ENCODE results near the gene YTHDF2.
"Not testable (repeated sequence)": the region's sequence is repeated elsewhere in the genome, so short reads cannot be mapped to it uniquely, and the experiment has no call there.

The YTHDF2 gene

DNA sequence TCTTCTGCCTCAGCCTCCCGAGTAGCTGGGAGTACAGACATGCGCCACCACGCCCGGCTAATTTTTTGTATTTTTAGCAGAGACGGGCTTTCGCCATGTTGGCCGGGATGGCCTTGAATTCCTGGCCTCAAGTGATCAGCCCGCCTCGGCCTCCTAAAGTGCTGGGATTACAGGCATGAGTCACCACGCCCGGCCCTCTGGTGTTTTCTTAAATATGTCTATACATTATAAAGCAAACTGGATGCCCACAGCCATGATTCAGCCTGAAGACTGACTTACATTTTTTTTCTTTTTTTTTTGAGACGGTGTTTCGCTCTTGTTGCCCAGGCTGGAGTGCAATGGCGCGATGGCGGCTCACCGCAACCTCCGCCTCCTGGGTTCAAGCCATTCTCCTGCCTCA is 14.8 kb upstream of the YTHDF2 start:
- WGBS: 88% methylated on average over 18 of the region's 18 CpGs
- not testable (repeated sequence) for H3K36me3 ChIP-seq (ENCODE audit: control insufficient read depth in 1 of 2, insufficient read depth in 2 of 2, low read depth in 1 of 2, low read length in 2 of 2); H3K9ac ChIP-seq (ENCODE audit: low read length); H3K4ac ChIP-seq (ENCODE audit: low read depth in 1 of 2, low read length in 2 of 2); H2BK5ac ChIP-seq (ENCODE audit: low read depth, low read length, poor library complexity, severe bottlenecking); H3K23ac ChIP-seq (ENCODE audit: low read length in 2 of 2); DNase-seq; H3K4me2 ChIP-seq (ENCODE audit: low read length, poor library complexity, severe bottlenecking); H2AK5ac ChIP-seq (ENCODE audit: low read length, severe bottlenecking); H2BK12ac ChIP-seq (ENCODE audit: low read length in 2 of 2); H2AFZ ChIP-seq (ENCODE audit: low read depth, low read length); H3K14ac ChIP-seq (ENCODE audit: low read length in 2 of 2); H3K18ac ChIP-seq (ENCODE audit: low read depth in 1 of 2, low read length in 2 of 2); H4K8ac ChIP-seq (ENCODE audit: low read length); H3K79me1 ChIP-seq (replicated peaks; ENCODE audit: low read length, poor library complexity, severe bottlenecking); H3K4me3 ChIP-seq (ENCODE audit: insufficient read depth in 1 of 2, low read depth in 1 of 2, low read length in 2 of 2); H3K4me1 ChIP-seq (ENCODE audit: control insufficient read depth, insufficient read depth, low read depth, low read length); H2BK15ac ChIP-seq (ENCODE audit: low read depth, poor library complexity, severe bottlenecking); H3K27ac ChIP-seq (ENCODE audit: low read length, poor library complexity, severe bottlenecking); H4K91ac ChIP-seq (ENCODE audit: low read length); H2BK120ac ChIP-seq (ENCODE audit: low read depth, low read length); H3K27me3 ChIP-seq (ENCODE audit: control insufficient read depth in 1 of 2, insufficient read depth in 1 of 2, low read length in 2 of 2); H3K9me3 ChIP-seq (ENCODE audit: control insufficient read depth, low read length)

DNA sequence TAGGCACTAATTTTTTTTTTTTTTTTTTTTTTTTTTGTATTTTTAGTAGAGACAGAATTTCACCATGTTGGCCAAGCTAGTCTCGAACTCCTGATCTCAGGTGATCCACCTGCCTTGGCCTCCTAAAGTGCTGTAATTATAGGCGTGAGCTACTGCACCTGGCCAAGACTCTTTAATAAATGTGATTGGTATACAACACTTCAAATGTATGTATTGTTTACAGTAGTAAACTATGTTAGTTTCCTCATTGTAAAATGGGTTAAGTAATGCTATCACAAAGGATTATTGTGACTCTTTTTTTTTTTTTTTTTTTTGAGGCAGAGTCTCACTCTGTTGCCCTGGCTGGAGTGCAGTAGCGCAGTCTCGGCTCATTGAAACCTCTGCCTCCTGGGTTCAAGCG is 11.4 kb upstream of the YTHDF2 start:
- not testable (repeated sequence) for H3K4me3 ChIP-seq (ENCODE audit: insufficient read depth in 1 of 2, low read depth in 1 of 2, low read length in 2 of 2); H3K18ac ChIP-seq (ENCODE audit: low read depth in 1 of 2, low read length in 2 of 2); H3K14ac ChIP-seq (ENCODE audit: low read length in 2 of 2); H3K23ac ChIP-seq (ENCODE audit: low read length in 2 of 2); H2BK5ac ChIP-seq (ENCODE audit: low read depth, low read length, poor library complexity, severe bottlenecking); H4K91ac ChIP-seq (ENCODE audit: low read length); H3K9ac ChIP-seq (ENCODE audit: low read length); H3K4me2 ChIP-seq (ENCODE audit: low read length, poor library complexity, severe bottlenecking); H2AFZ ChIP-seq (ENCODE audit: low read depth, low read length); H3K27me3 ChIP-seq (ENCODE audit: control insufficient read depth in 1 of 2, insufficient read depth in 1 of 2, low read length in 2 of 2); H2BK15ac ChIP-seq (ENCODE audit: low read depth, poor library complexity, severe bottlenecking); H3K36me3 ChIP-seq (ENCODE audit: control insufficient read depth in 1 of 2, insufficient read depth in 2 of 2, low read depth in 1 of 2, low read length in 2 of 2); H3K4ac ChIP-seq (ENCODE audit: low read depth in 1 of 2, low read length in 2 of 2); H2BK120ac ChIP-seq (ENCODE audit: low read depth, low read length); H2BK12ac ChIP-seq (ENCODE audit: low read length in 2 of 2); H3K9me3 ChIP-seq (ENCODE audit: control insufficient read depth, low read length); H4K8ac ChIP-seq (ENCODE audit: low read length); DNase-seq; H3K4me1 ChIP-seq (ENCODE audit: control insufficient read depth, insufficient read depth, low read depth, low read length); H3K79me1 ChIP-seq (replicated peaks; ENCODE audit: low read length, poor library complexity, severe bottlenecking); H3K27ac ChIP-seq (ENCODE audit: low read length, poor library complexity, severe bottlenecking); H2AK5ac ChIP-seq (ENCODE audit: low read length, severe bottlenecking)
- 95% methylated on average over 3 of the region's 5 CpGs for WGBS

DNA sequence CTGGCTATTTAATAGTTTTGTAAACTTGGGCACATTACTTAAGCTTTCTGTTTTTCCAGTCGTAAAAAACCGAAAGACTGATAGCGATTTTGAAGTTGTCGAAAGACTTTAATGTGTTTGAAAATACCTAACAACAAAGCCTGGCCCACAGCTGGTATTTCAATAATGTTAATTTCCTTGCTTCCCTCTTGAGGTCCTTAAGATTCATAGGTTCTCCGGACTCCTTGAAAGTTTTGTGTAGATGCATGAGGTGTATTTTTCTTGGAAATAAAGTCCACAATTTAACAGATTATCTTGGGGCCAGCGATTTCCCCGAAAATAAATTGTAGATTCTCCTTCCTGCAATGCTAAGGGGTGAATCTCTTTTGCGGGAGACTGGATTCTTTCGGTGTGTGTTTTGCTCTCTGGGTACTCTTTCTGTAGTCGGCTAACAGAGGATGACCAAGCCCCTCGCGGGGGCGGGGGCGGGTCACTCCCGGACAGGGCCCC is 735 bp upstream of the YTHDF2 start:
- Histone ChIP-seq H3K9me3 (ENCODE audit: control insufficient read depth, low read length) (no peaks in the 10 kb centered on the region), H3K27ac (ENCODE audit: low read length, poor library complexity, severe bottlenecking) (peak overlapping the region; percentile 96), H3K14ac (ENCODE audit: low read length in 2 of 2) (no peak overlapping the region), H2AFZ (ENCODE audit: low read depth, low read length) (peak overlapping the region; percentile 23), H3K79me1 (replicated peaks; ENCODE audit: low read length, poor library complexity, severe bottlenecking) (peaks cover 1% of the 10 kb centered on the region), H3K4me1 (ENCODE audit: control insufficient read depth, insufficient read depth, low read depth, low read length) (peaks cover 6% of the 10 kb centered on the region), H3K4me2 (ENCODE audit: low read length, poor library complexity, severe bottlenecking) (peak overlapping the region; percentile 86), H4K91ac (ENCODE audit: low read length) (peak overlapping the region; percentile 90), H2BK12ac (ENCODE audit: low read length in 2 of 2) (no peak overlapping the region), H3K4ac (ENCODE audit: low read depth in 1 of 2, low read length in 2 of 2) (peak overlapping the region; percentile 57 to 82), H3K23ac (ENCODE audit: low read length in 2 of 2) (no peak overlapping the region), H4K8ac (ENCODE audit: low read length) (peak overlapping the region; percentile 74), H3K4me3 (ENCODE audit: insufficient read depth in 1 of 2, low read depth in 1 of 2, low read length in 2 of 2) (peak overlapping the region; percentile 50 to 91), H2BK120ac (ENCODE audit: low read depth, low read length) (peak overlapping the region; percentile 64), H2AK5ac (ENCODE audit: low read length, severe bottlenecking) (no peak overlapping the region), H3K9ac (ENCODE audit: low read length) (peak overlapping the region; percentile 99), H2BK15ac (ENCODE audit: low read depth, poor library complexity, severe bottlenecking) (peak overlapping the region; percentile 73), H3K18ac (ENCODE audit: low read depth in 1 of 2, low read length in 2 of 2) (peak overlapping the region; percentile 64 to 84), H3K36me3 (ENCODE audit: control insufficient read depth in 1 of 2, insufficient read depth in 2 of 2, low read depth in 1 of 2, low read length in 2 of 2) (peaks cover 12 to 26% of the 10 kb centered on the region in 2 experiments), H3K27me3 (ENCODE audit: control insufficient read depth in 1 of 2, insufficient read depth in 1 of 2, low read length in 2 of 2) (no peaks in the 10 kb centered on the region), H2BK5ac (ENCODE audit: low read depth, low read length, poor library complexity, severe bottlenecking) (peak overlapping the region; percentile 81)
- WGBS: 8% methylated on average over 15 of the region's 15 CpGs
- DNase-seq: no peak

DNA sequence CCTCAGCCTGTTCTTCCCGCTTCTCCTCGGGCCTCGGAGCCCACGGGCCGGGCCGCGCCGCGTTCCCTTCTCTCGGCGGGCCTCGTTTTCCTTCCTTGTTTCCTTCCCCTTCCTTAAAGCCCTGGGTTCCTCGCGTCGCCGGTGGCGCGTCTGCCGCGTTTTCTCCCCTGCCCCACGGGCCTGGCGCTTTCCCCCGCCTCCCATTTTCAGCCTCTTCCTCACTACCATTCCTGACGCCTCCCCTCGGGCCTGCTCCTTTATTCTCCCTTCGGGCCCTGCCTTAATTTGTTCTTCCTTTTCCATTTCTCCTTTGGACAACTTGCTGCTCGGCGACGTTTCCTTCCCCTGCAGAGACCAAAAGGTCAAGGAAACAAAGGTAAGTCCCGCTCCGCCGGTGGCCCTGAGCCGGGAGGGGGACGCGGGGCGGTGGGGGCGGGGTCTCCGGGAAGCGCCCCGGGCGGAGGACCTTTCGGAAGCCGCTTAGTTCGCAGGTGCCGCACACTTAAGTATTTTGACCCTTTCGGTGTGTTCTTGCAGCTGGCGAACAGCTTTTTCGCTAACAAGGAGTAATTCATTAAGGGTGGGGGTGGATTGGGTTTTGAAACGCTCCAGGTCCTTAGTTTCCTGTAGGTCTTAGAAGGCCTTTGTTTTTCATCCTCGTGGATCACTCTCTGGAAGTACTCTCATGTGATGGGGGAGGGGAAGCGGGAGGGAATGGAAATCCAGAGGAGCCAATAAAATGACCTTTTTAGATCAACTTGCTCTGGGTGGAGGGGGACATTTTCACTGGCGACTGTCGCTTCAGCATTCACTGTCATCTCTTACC is 780 bp downstream of the YTHDF2 start:
- Histone ChIP-seq H3K4me3 (ENCODE audit: insufficient read depth in 1 of 2, low read depth in 1 of 2, low read length in 2 of 2) (peak overlapping the region; percentile 91 to 95), H2BK12ac (ENCODE audit: low read length in 2 of 2) (peak overlapping the region in 1 of 2 experiments; percentile 70), H3K79me1 (replicated peaks; ENCODE audit: low read length, poor library complexity, severe bottlenecking) (peaks cover 1% of the 10 kb centered on the region), H3K9me3 (ENCODE audit: control insufficient read depth, low read length) (no peaks in the 10 kb centered on the region), H3K27ac (ENCODE audit: low read length, poor library complexity, severe bottlenecking) (peak overlapping the region; percentile 76), H4K8ac (ENCODE audit: low read length) (peak overlapping the region; percentile 94), H3K18ac (ENCODE audit: low read depth in 1 of 2, low read length in 2 of 2) (peak overlapping the region; percentile 93 to 98), H3K27me3 (ENCODE audit: control insufficient read depth in 1 of 2, insufficient read depth in 1 of 2, low read length in 2 of 2) (no peaks in the 10 kb centered on the region), H3K23ac (ENCODE audit: low read length in 2 of 2) (no peak overlapping the region), H3K9ac (ENCODE audit: low read length) (peak overlapping the region; percentile 99), H3K4me1 (ENCODE audit: control insufficient read depth, insufficient read depth, low read depth, low read length) (peaks cover 6% of the 10 kb centered on the region), H3K36me3 (ENCODE audit: control insufficient read depth in 1 of 2, insufficient read depth in 2 of 2, low read depth in 1 of 2, low read length in 2 of 2) (peaks cover 23 to 41% of the 10 kb centered on the region in 2 experiments), H2BK120ac (ENCODE audit: low read depth, low read length) (peak overlapping the region; percentile 78), H3K4ac (ENCODE audit: low read depth in 1 of 2, low read length in 2 of 2) (peak overlapping the region; percentile 88 to 100), H2AK5ac (ENCODE audit: low read length, severe bottlenecking) (no peak overlapping the region), H3K4me2 (ENCODE audit: low read length, poor library complexity, severe bottlenecking) (peak overlapping the region; percentile 68), H2BK15ac (ENCODE audit: low read depth, poor library complexity, severe bottlenecking) (peak overlapping the region; percentile 75), H2BK5ac (ENCODE audit: low read depth, low read length, poor library complexity, severe bottlenecking) (peak overlapping the region; percentile 39), H4K91ac (ENCODE audit: low read length) (peak overlapping the region; percentile 57), H2AFZ (ENCODE audit: low read depth, low read length) (peak overlapping the region; percentile 64), H3K14ac (ENCODE audit: low read length in 2 of 2) (peak overlapping the region in 1 of 2 experiments; percentile 37)
- under 1% methylated on average over 51 of the region's 53 CpGs for whole genome bisulfite sequencing
- DNase-seq: peak; percentile 71
